Stimulated activated CD4-positive, alpha-beta T cell treated with anti-CD3 and anti-CD28 coated beads, Interleukin-4, amount 100 ng/mL, for 4 hours (primary cell): Measurements from ENCODE around the gene DNAH8.
"Not testable (repeated sequence)": the region's sequence is repeated elsewhere in the genome, so short reads cannot be mapped to it uniquely, and the experiment has no call there.

Experiments
- DNase-seq, 2 experiments: peaks; one replicate each; pipeline ENCODE4 v3.0.0-alpha.2; 2020

The DNAH8 gene

GRCh38 chr6:38715016-38715689 is at the start of gene DNAH8:
DNAH8 (plus strand) TSS chr6:38715311; CDS start chr6:38722810, 7,499 bp downstream.
- peak in 1 of 2 experiments; percentile 6 for DNase-seq

GRCh38 chr6:38671885-38672467 is 43.1 kb upstream of the DNAH8 start:
- no peak for DNase-seq

DNA sequence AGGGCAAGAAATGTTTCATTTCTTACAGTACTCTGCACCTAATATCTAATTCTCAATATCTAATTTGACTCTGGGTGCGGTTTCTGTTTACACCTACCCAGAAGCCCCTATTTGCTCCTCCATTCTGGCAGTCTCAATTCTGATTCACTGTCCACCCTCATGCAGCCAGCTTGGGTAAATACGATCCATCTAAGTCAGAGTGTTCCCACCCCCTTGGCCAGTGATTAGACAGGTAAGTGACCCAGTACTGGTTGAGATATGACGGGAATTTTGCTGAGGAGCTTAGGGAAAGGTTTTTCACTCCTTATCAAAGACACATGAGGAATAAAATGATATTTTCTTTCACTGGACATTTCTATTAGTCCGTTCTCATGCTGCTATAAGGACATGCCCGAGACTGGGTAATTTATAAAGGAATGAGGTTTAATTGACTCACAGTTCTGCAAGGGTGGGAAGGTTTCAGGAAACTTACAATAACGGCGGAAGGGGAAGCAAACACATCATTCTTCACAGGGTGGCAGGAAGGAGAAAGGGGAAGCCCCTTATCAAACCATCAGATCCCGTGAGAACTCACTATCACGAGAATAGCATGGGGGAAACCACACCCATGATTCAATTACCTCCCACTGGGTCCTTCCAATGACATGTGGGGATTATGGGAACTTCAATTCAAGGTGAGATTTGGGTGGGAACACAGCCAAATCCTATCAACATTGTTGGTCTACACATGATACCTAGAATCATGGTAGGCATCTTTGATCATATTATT is 41.5 kb upstream of the DNAH8 start:
- no peak for DNase-seq

DNA sequence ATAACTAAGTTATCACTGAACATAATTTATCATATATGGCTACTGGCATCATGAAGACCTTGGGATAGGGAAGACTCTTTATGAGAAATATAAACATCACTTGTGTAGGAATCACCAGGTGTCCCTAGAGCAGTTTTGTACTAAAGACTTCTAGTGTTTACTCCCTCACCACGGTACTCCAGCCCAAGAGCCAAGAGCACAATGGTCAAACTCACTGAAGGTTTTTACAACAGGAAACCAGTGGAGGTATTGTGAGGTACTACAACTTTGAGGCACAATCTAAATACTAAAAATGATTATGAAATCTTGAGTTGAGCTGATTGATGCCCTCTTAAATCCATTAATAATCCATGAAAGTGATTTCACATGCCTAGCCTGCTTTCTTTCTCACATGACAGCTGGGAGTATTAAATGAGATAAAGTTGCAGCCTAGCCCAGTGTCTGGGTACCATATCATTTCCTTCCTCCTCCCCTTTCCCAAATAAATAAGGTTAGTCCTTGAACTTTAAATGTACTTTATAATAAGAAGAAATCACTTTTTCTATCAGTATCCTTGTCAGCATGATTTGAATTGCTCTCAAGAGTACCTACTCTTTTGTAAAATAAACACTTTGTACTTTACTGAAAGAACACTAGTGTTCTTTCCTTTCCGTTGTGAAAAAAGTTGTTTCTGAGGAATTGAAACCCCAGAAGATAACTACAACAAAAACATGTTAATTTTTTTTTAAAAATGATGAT is 38.7 kb upstream of the DNAH8 start:
- DNase-seq, result no peak

DNA sequence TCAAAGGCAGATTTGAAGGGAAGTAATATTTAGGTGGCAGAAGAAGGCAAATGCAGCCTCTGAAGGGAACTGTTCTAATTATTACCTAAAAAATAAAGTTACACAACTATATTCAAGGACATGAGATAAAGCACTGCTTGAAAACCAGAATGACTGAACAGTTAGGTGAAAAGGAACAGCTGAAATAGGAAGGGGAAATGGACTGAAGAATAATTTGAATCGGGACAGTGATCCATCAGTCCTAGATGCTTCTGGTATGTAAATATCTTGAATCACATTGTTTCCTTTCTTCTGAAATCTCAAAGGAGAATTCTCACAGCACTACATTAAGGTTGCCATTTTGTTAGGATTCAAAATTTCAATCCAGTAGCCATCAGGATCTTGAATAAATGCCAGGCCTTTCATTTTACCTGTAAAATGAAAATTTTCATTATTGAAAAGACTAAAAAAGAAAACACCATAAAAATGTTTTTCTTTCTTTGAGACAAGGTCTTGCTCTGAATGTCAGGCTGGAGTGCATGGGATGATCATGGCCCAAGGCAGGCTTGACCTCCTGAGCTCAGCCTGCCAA is 38.1 kb upstream of the DNAH8 start:
- no peak for DNase-seq

GRCh38 chr6:38678178-38678760 is 36.8 kb upstream of the DNAH8 start:
- DNase-seq, result no peak

DNA sequence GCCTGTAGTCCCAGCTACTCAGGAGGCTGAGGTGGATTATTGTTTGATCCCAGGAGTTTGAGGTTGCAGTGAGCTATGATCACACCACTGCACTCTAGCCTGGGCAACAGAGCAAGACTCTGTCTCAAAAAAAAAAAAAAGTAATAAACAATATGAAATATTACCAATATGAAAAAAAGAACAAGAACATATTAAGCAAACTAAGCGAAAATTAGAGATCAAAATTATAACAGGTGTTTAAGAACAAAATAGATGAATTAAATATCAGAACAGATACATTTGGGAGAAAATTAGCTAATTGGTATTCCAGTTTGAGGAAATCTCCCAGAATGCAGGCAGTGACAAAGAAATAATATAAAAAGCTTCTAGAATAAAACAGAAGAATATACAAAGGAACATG is 35.4 kb upstream of the DNAH8 start:
- DNase-seq, result no peak

DNA sequence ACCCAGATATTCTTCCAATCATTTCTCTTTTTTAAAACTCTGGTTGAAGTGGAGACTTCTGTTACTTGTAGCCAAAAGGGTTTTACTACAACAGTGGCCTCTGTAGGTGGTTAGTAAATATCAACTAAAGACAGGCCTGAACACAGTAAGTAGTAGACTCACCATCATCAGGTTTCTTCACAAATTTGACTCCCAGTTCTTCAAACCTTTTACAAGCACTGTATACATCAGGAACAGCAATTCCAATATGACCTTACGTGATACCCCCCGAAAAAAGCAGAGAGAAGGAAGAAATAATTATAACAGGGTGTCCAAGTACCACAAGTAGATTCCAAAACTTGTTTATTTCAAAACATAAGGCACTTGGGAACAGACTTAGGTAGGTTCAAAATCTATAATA is 33.3 kb upstream of the DNAH8 start:
- no peak for DNase-seq

DNA sequence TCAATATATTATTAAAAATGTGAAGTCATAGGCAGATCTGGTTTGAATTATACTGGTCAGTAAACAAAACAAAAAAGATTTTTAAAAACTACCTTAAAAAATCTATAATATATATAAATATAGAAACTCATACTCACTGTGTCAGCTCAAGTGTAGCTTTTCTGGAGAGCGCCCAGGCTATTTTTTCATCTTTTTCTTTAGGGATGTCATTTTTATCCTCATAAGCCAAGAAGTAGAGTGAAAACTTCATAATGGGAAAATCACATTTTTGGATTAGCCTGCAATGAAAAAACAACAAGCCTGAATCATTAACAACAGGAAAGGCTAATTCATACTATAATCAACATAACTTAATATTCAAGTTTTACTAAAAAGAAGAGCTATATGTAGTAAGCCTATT is 30.9 kb upstream of the DNAH8 start:
- DNase-seq, result no peak

- DNase-seq, result no peak
Observed at GRCh38 chr6:38684904-38685303, 30.2 kb upstream of the DNAH8 start.

DNA sequence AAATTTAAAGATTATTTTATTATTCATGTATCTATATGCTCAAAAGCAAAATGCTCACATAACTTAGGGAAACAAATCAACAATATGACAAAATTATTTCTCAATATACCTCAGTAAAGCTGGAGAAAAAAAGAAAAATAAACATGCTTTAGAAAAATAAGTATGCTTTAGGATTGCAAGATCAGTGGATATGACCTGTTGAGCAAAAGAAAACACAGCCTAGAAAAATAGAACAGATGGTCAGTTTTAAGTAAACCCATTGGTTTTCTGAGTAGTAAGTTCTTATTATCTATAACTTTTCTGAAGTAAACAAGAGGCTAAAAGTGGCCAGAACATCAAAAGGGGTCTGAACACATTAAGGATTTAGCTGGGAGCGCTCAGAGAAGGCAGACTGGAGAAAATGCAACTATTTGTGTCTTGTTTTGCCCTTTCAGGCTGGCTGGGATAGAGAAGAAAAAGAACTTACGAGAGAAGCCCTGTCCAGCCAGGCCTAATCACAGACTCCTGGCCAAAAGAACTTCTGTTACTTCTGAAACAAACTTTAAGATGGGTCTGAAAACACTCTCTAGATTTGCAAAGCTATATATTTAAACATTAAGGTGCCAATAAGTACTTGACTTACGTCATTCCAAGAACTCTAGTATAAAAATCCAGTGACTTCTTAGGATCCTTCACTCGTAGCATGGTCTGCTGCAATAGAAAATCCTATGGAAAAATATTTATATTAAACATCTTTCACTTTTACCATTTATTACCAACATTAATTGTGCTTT is 28.7 kb upstream of the DNAH8 start:
- DNase-seq, result no peak

GRCh38 chr6:38687043-38687353 is 28.1 kb upstream of the DNAH8 start:
- DNase-seq, result no peak

DNA sequence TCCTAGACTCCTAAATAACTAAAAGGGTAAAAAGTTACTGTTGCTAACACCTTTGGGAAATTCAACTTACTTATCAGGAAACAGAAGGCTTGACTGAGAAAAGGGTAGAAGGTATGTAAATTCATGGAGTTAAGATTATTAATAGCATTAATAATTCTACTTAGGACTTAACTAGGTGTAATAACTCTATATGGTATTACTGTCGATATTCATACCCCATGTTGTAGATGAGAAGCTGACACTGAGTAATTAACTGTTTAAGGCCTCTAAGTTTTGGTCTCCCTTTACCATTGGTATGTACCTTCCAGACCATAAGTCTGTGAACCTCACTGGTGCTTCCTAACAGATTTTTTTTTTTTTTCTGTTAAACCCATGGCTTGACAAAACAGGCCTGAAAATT is 27.6 kb upstream of the DNAH8 start:
- no peak for DNase-seq

- DNase-seq, result no peak
Observed at GRCh38 chr6:38688579-38689087, 26.5 kb upstream of the DNAH8 start.

GRCh38 chr6:38695227-38695900 is 19.7 kb upstream of the DNAH8 start:
- no peak for DNase-seq

DNA sequence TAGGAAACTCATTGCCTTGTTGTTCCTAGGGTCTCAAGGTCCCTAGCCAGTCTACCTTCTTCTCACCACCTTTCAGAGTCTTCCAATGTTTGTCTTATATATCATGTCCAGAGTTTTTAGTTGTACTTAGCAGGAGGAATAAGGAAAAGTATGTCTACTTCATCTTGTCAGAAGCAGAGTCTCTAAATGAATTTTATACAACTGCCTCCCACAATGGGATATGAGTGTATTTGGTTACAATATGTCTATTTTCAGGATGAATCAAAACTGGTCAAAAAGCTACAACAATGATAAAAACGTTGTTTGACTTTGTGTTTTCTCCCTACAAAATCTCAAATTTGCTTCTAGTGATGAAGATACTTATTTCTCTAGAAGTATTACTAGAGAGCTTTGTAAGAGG is 19.2 kb upstream of the DNAH8 start:
- DNase-seq, result no peak

GRCh38 chr6:38696345-38696744 is 18.8 kb upstream of the DNAH8 start:
- no peak for DNase-seq

DNA sequence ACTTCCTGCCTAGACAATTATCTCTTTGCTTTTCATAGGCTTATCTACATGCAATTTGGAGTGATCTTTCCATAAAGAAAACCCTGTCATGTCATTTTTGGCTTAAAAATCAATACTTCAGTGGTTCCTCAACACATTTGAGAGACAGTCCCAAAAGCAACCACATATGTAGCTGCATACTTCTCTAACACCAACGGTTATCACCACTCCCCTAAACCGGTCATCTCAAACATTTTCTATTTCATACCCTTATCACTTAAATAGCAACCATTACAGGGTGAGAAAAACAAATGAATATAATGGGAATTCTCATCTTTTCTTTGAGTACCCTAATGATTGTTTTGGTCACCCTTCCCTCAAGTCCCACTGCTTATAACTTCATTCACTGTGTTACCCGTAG is 17.3 kb upstream of the DNAH8 start:
- DNase-seq, result no peak

GRCh38 chr6:38699702-38700101 is 15.4 kb upstream of the DNAH8 start:
- not testable (repeated sequence) for DNase-seq

- DNase-seq, result no peak
Observed at GRCh38 chr6:38701551-38701950, 13.6 kb upstream of the DNAH8 start.
